ENCODE data around the gene TSTD2. TPM values are rescaled to one million over a fixed set of nuclear protein-coding genes. Genes with fewer than 3 reads are reported as not detected.
"Not testable (repeated sequence)": the region's sequence is repeated elsewhere in the genome, so short reads cannot be mapped to it uniquely, and the experiment has no call there.

TSTD2 gene
- total RNA-seq, 2 experiments from 2014 or later: 10.5 to 12.2 TPM

- Mint-ChIP-seq H3K9me3 (no peaks in the 10 kb centered on the region), H3K27me3 (no peaks in the 10 kb centered on the region), H3K4me1 (peaks cover 7% of the 10 kb centered on the region), H3K36me3 (ENCODE audit: low read depth) (peaks cover 20% of the 10 kb centered on the region), H3K27ac (no peak overlapping the region), H3K4me3 (no peak overlapping the region)
- no peak for DNase-seq
- POLR2A ChIA-PET: interaction anchor here (1.1 to 1.5 kb wide), 2 partner anchors 34 to 130 kb away, joined by 4 to 5 read pairs; partner anchors contain the start of genes NCBP1 and TSTD2
- CTCF ChIA-PET: interaction anchor here (0.6 to 3.2 kb wide), 43 partner anchors 9 to 745 kb away, joined by 3 to 89 read pairs (median 4); partner anchors contain the start of genes NCBP1, TDRD7, TMOD1 and TSTD2
Observed at GRCh38 chr9:97599314-97599846, 33.8 kb downstream of the TSTD2 start.

- peak; percentile 77 for DNase-seq
- POLR2A ChIA-PET: interaction anchor here (1.1 to 1.5 kb wide), 2 partner anchors 35 to 130 kb away, joined by 4 to 5 read pairs; partner anchors contain the start of genes NCBP1 and TSTD2
- no peak overlapping the region for H3K27ac Mint-ChIP-seq
- H3K4me1 Mint-ChIP-seq: peaks cover 7% of the 10 kb centered on the region
- CTCF ChIA-PET: interaction anchor here (0.6 to 3.2 kb wide), 54 partner anchors 9 to 744 kb away, joined by 3 to 89 read pairs (median 4); partner anchors contain the start of genes NCBP1, TDRD7, TMOD1 and TRMO
- no peak overlapping the region for H3K4me3 Mint-ChIP-seq
- no peaks in the 10 kb centered on the region for H3K27me3 Mint-ChIP-seq
- peaks cover 20% of the 10 kb centered on the region for H3K36me3 Mint-ChIP-seq (ENCODE audit: low read depth)
- H3K9me3 Mint-ChIP-seq: no peaks in the 10 kb centered on the region
Observed at GRCh38 chr9:97598461-97599288, 34.5 kb downstream of the TSTD2 start.

GRCh38 chr9:97596906-97597305 is 36.3 kb downstream of the TSTD2 start:
- Mint-ChIP-seq H3K27ac (no peak overlapping the region), H3K4me3 (no peak overlapping the region), H3K27me3 (no peaks in the 10 kb centered on the region), H3K4me1 (peaks cover 8% of the 10 kb centered on the region), H3K36me3 (ENCODE audit: low read depth) (peaks cover 12% of the 10 kb centered on the region), H3K9me3 (no peaks in the 10 kb centered on the region)
- no peak for DNase-seq
- POLR2A ChIA-PET: no interaction called here
- CTCF ChIA-PET: interaction anchor here (1.0 to 2.6 kb wide), 5 partner anchors 18 to 209 kb away, joined by 4 to 20 read pairs (median 6); no protein-coding TSS in a partner anchor

GRCh38 chr9:97594381-97594921 is 38.7 kb downstream of the TSTD2 start:
- peaks cover 3% of the 10 kb centered on the region for H3K27me3 Mint-ChIP-seq
- H3K36me3 Mint-ChIP-seq (ENCODE audit: low read depth): no peaks in the 10 kb centered on the region
- peaks cover 8% of the 10 kb centered on the region for H3K4me1 Mint-ChIP-seq
- no peak overlapping the region for H3K4me3 Mint-ChIP-seq
- no peaks in the 10 kb centered on the region for H3K9me3 Mint-ChIP-seq
- no peak overlapping the region for H3K27ac Mint-ChIP-seq
- POLR2A ChIA-PET: no interaction called here
- no peak for DNase-seq
- CTCF ChIA-PET: interaction anchor here (0.5 to 1.0 kb wide), 2 partner anchors 35 to 121 kb away, joined by 3 to 8 read pairs; no protein-coding TSS in a partner anchor

- Mint-ChIP-seq H3K36me3 (ENCODE audit: low read depth) (no peaks in the 10 kb centered on the region), H3K4me1 (peaks cover 8% of the 10 kb centered on the region), H3K27me3 (peaks cover 3% of the 10 kb centered on the region), H3K4me3 (no peak overlapping the region), H3K9me3 (no peaks in the 10 kb centered on the region), H3K27ac (no peak overlapping the region)
- CTCF ChIA-PET: interaction anchor here (1.0 kb wide), 1 partner anchor 121 kb away, joined by 3 read pairs; no protein-coding TSS in a partner anchor
- no peak for DNase-seq
- POLR2A ChIA-PET: no interaction called here
Observed at GRCh38 chr9:97593960-97594359, 39.2 kb downstream of the TSTD2 start.

- H3K9me3 Mint-ChIP-seq: peaks cover 1% of the 10 kb centered on the region
- POLR2A ChIA-PET: no interaction called here
- H3K27me3 Mint-ChIP-seq: peaks cover 3% of the 10 kb centered on the region
- H3K4me3 Mint-ChIP-seq: no peak overlapping the region
- H3K36me3 Mint-ChIP-seq (ENCODE audit: low read depth): peaks cover 2% of the 10 kb centered on the region
- H3K4me1 Mint-ChIP-seq: peaks cover 1% of the 10 kb centered on the region
- no peak overlapping the region for H3K27ac Mint-ChIP-seq
- no peak for DNase-seq
- CTCF ChIA-PET: no interaction called here
Observed at GRCh38 chr9:97592126-97592525, 41.0 kb downstream of the TSTD2 start.

GRCh38 chr9:97591535-97591934 is 41.6 kb downstream of the TSTD2 start:
- Mint-ChIP-seq H3K4me3 (no peak overlapping the region), H3K27ac (no peak overlapping the region), H3K9me3 (peaks cover 1% of the 10 kb centered on the region), H3K27me3 (peaks cover 3% of the 10 kb centered on the region), H3K36me3 (ENCODE audit: low read depth) (peaks cover 2% of the 10 kb centered on the region), H3K4me1 (peaks cover 1% of the 10 kb centered on the region)
- no peak for DNase-seq
- ChIA-PET POLR2A (no interaction called here), CTCF (no interaction called here)

- CTCF ChIA-PET; POLR2A ChIA-PET; H3K27me3 Mint-ChIP-seq; DNase-seq; H3K9me3 Mint-ChIP-seq; H3K4me1 Mint-ChIP-seq; H3K36me3 Mint-ChIP-seq (ENCODE audit: low read depth); H3K4me3 Mint-ChIP-seq; H3K27ac Mint-ChIP-seq: not testable (repeated sequence)
Observed at GRCh38 chr9:97586909-97587308, 46.3 kb downstream of the TSTD2 start.

- H3K9me3 Mint-ChIP-seq; H3K4me1 Mint-ChIP-seq; POLR2A ChIA-PET; H3K27ac Mint-ChIP-seq; H3K4me3 Mint-ChIP-seq; H3K27me3 Mint-ChIP-seq; CTCF ChIA-PET; DNase-seq; H3K36me3 Mint-ChIP-seq (ENCODE audit: low read depth): not testable (repeated sequence)
Observed at GRCh38 chr9:97584778-97585177, 48.4 kb downstream of the TSTD2 start.

- H3K4me1 Mint-ChIP-seq; H3K27ac Mint-ChIP-seq; CTCF ChIA-PET; POLR2A ChIA-PET; H3K9me3 Mint-ChIP-seq; H3K27me3 Mint-ChIP-seq; DNase-seq; H3K4me3 Mint-ChIP-seq; H3K36me3 Mint-ChIP-seq (ENCODE audit: low read depth): not testable (repeated sequence)
Observed at GRCh38 chr9:97581590-97581989, 51.6 kb downstream of the TSTD2 start.

GRCh38 chr9:97579914-97580313 is 53.3 kb downstream of the TSTD2 start:
- CTCF ChIA-PET: no interaction called here
- Mint-ChIP-seq H3K27ac (no peak overlapping the region), H3K27me3 (no peaks in the 10 kb centered on the region)

GRCh38 chr9:97578846-97579245 is 54.3 kb downstream of the TSTD2 start:
- Mint-ChIP-seq H3K27me3 (no peaks in the 10 kb centered on the region), H3K9me3 (no peaks in the 10 kb centered on the region), H3K36me3 (ENCODE audit: low read depth) (peaks cover 3% of the 10 kb centered on the region), H3K27ac (no peak overlapping the region), H3K4me3 (no peak overlapping the region), H3K4me1 (peaks cover 15% of the 10 kb centered on the region)
- POLR2A ChIA-PET: no interaction called here
- DNase-seq: no peak
- CTCF ChIA-PET: no interaction called here

More at GRCh38 chr9:97579914-97580313, 53.3 kb downstream of the TSTD2 start:
- POLR2A ChIA-PET: no interaction called here
- H3K9me3 Mint-ChIP-seq: no peaks in the 10 kb centered on the region
- no peak for DNase-seq
- peaks cover 11% of the 10 kb centered on the region for H3K4me1 Mint-ChIP-seq
- H3K4me3 Mint-ChIP-seq: no peak overlapping the region
- no peaks in the 10 kb centered on the region for H3K36me3 Mint-ChIP-seq (ENCODE audit: low read depth)

- ChIA-PET POLR2A (interaction anchor here (1.1 kb wide), 1 partner anchor 55 kb away, joined by 5 read pairs; no protein-coding TSS in a partner anchor), CTCF (interaction anchor here (1.2 kb wide), 1 partner anchor 21 kb away, joined by 4 read pairs; no protein-coding TSS in a partner anchor)
- Mint-ChIP-seq H3K36me3 (ENCODE audit: low read depth) (peaks cover 3% of the 10 kb centered on the region), H3K27me3 (no peaks in the 10 kb centered on the region), H3K4me3 (no peak overlapping the region), H3K27ac (no peak overlapping the region), H3K4me1 (peaks cover 17% of the 10 kb centered on the region), H3K9me3 (no peaks in the 10 kb centered on the region)
- DNase-seq: no peak
Observed at GRCh38 chr9:97577051-97577450, 56.1 kb downstream of the TSTD2 start.

All from activated CD4-positive, alpha-beta memory T cell treated with anti-CD3 and anti-CD28 coated beads, Interleukin-2, amount 10 ng/mL, durations not matched to agents 7 days and 5 days (primary cell).